GM20431 (cell line): ENCODE data around the gene CDX1.

Experiments used
- in situ Hi-C: fragments of 300-500 bp; cut with MseI, MboI; formaldehyde crosslinking; loops from one replicate; pipeline ENCODE4 v1.15.0; 2020; ENCODE audit warnings: low sequenced_read_pairs; ENCODE audit not compliant: unreplicated experiment

Gene CDX1

DNA sequence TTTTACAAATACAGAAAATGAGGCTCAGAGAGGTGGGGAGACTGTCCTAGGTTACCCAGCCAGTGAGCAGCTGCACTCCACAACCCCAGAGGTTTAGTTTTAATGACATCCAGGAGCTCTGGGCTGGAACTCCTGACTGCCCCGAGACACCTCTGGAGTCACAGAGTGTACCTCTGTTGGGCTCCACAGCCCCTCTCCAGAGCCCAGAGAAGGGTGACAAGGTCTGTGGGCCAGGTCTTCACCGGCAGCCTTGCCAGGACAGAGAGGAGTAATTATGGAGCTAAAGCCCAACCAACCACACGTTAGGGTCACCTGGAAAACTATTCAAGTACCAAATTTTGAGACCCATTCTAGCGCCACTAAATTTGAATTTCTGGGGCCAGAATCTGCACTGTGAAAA, 11.1 kb downstream of the CDX1 start:
- in situ Hi-C loops = no loop called here

DNA sequence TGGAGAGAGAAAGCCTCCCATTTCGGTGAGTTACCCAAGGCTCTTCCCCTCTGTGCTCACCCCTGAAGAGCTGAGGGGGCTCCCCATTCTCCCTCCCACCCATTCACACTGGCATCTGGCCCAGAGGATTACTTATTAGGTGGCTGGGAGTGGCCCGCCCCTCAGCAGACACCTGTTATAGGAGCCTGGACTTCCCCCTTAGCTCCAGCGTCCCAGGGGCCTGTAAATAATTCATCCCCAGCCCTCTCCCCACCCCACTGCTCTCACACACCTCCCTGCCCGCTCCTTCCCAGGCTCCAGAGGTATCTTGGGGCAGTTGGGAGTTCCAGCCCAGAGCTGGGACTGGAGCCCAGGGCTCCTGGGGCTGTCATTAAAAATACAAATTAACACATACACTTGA, 11.7 kb downstream of the CDX1 start:
- in situ Hi-C loops = no loop called here

DNA sequence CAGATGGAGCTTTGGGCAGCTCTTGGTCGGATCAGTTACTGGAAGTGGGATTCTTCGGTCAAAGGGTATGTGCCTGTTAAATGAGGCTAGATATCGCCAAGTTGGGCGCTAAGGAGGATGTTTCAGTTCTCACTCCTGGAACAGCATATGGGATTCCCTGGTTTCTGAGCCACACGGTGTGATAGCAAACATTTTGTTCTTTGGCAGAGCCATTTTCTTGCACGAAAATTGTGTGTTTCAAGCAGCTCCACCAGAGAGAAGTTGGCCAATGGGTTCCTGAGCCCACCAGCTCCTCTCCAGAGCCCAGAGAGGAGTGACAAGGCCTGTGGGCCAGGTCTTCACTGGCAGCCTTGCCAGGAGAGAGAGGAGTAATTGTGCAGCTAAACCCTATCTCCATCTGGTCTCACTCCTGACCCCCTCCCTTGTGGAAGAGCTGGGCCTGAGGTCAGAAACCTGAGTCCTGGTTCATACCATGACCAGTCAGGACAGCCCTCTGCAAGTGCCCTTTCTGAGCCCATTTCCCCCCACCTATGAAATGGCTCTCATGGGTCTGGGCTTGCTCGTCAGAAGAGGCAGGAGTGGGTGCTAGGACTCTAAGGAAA, 12.5 kb downstream of the CDX1 start:
- in situ Hi-C loops = no loop called here

DNA sequence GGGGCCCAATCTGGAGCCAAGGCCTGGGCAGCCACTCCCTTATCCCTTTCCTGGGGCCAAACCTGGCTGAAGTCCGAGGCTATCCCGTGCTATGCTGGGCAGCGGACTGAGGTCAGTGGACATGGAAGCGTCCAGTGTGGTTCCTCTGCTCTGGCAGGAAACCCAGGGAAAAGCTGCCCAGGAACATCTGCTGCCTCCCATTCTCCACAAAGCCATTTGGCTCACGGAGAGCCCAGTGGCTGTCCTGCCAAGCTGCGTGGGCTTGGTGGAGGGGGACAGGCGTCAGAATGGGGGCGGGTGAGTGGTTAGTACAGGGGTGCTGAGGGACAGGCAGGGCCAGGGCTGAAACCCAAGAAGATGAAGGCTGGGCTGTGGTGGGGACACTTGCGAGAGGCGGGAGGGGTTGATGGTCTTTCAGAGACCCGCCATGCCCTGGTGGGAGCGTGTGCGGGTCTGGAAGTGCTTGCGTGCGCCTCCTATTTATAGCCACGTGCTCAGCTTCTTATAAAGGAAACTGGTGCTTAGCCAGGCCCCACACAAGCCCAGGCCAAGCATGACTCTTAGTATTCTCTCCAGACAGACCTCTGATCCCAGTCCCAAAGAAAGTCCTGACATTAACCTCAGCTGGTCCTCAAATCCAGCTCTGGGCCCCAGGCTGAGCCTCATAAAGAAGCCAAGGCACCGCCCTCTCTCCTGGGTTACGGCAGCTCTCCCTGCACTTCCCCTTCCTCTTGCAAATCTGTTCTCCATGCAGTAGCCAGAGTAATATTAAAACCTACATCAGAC, 13.9 kb downstream of the CDX1 start:
- in situ Hi-C loops = no loop called here

DNA sequence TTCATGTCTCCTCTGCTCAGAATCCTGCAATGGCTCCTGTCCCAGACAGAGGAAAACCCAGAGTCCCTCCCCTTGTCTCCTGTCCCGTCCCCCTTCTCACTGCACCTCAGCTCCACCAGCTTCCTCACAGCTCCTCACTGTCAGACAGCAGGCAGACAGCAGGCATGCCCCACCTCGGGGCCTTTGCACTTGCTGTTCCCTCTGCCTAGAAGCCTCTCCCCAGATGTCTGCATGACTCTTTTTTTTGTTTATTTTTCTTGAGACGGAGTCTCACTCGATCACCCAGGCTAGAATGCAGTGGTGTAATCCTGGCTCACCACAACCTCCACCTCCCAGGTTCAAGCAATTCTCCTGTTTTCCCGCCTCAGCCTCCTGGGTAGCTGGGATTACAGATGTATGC, 14.4 kb downstream of the CDX1 start:
- in situ Hi-C loops = no loop called here

DNA sequence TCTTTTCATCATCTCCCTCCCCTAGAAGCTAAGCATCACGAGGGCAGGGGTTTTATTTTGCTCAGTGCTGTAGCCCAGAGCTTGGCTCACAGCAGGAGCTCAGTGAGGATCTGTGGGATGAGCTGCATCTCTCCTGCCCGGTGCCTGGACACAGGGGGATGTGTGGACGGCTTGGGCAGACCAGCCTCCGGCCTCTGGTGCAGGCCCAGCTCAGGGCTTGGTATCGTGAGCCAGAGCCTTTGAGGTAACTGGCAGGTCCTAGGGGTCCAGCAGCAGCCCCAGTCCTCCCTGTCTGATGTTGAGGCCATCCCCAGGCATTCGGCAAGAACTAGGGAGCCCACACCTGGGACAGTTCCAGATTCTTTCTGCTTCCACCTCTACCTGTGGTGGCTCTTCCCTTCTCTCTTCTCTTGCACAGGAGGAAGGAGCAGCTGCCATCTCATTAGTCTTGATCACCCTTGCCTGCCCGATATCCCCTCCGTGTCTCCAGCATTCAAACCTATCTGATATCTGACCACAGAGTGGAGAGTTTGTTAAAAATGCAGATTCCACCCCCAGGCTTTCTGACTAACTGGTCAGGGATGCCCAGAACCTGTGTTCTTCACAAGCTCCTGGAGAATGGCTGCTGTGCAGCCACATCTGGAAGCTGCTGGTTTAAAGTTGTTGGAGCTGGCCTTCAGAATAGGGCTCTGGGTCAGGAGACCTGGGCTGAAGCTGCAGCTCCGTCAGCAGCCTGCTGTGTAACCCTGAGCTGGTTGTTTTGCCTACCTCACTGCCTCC, 15.4 kb downstream of the CDX1 start:
- in situ Hi-C loops = no loop called here

DNA sequence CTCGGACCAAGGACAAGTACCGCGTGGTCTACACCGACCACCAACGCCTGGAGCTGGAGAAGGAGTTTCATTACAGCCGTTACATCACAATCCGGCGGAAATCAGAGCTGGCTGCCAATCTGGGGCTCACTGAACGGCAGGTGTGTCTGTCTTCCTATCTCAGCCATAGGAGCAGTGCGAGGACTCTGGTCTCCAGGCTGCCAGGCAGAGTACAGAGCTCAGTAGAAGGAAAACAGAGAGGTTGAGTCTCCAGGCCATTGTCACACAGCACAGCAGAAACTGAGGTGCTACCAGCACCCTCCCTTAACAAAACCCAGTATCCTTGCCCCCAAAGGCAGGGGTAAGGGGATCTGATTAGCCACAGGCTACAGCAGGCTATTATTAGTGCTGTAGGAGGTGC, 16.2 kb downstream of the CDX1 start:
- in situ Hi-C loops = no loop called here

DNA sequence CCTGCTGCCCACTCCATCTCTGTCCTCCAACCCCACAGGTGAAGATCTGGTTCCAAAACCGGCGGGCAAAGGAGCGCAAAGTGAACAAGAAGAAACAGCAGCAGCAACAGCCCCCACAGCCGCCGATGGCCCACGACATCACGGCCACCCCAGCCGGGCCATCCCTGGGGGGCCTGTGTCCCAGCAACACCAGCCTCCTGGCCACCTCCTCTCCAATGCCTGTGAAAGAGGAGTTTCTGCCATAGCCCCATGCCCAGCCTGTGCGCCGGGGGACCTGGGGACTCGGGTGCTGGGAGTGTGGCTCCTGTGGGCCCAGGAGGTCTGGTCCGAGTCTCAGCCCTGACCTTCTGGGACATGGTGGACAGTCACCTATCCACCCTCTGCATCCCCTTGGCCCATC, 16.9 kb downstream of the CDX1 start:
- in situ Hi-C loops = no loop called here

DNA sequence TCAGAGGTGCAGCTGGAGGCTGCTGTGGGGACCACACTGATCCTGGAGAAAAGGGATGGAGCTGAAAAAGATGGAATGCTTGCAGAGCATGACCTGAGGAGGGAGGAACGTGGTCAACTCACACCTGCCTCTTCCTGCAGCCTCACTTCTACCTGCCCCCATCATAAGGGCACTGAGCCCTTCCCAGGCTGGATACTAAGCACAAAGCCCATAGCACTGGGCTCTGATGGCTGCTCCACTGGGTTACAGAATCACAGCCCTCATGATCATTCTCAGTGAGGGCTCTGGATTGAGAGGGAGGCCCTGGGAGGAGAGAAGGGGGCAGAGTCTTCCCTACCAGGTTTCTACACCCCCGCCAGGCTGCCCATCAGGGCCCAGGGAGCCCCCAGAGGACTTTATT, 17.4 kb downstream of the CDX1 start:
- in situ Hi-C loops = no loop called here

DNA sequence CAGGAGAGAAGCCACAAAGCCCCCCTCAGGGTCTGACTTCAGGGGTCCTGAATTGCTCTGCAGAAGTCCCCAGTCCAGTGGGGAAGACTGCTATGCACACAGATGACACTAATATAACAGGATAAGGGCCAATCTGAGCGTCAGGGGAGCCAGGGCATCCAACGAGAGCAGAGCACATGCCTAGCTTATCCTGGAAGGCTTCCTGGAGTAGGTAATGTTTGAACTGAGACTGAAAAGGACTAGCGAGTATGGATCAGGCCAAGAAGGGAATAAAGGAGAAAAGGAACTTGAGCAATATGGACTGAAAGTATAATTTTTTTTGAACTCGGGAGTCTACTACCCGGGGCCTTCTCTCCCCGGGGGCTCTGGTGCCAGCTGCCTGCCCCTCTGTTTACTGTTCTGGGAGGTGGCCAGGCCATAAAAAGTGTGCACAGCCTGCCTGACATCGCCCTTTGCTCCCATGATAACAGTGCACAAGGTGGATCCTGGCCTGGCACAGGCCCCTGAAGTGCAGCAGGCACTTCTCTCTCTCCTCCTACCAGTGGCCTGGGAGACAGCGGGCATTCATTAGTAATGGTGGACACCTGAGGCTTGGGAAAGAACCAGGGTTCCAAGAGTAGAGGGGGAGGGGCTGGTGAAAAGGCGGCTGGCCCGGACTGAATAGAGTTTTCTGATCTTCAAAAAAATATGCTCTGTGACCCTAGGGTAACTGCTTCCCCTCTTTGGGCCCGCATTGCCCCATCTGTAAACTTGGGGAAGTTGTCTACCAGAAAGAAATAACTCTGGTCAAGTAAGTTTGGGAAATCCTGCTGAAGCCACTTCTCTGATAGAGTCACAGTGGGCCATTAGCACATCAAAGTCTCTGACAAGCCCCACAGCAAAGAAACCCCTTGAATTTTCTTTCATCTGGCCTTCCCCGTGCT, 18.7 kb downstream of the CDX1 start:
- in situ Hi-C loops = no loop called here

DNA sequence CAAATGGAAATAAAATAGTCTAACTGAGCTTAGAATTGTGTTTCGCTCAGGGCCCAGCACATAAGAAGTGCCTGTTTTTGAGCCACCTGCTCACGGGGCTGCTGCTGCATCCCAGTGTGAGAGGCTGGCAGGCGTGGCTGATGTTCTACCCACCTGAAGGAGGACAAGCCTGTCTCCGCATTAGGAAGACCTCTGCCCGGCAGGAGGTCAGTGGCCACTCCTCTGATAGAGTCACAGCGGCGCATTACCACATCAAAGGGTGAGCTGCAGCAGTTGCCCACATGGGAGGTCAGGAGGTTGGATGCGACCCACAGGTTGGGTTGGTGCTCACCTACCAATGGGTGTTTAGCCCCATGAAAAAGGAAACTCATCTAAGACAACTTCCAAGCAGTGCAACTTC, 19.6 kb downstream of the CDX1 start:
- in situ Hi-C loops = no loop called here

DNA sequence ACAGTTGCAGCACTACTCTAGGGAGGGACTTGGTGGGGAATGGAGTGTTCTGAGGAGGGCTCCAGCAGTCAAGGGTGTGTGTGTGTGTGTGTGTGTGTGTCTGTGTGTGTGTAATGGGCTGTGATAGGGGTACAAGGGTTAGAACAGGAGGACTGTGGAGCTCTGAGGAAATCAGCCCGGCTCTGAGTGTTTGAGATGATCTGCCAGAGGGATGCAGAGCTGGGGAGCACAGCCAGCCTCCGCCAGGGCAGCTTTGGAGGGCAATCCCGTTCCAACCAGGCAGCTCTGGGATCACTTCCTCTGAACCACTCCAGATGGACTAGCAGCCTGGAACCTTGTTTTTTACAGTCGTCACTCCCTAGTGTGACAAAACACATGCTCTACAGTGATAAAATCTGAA, 20.3 kb downstream of the CDX1 start:
- in situ Hi-C loops = no loop called here

DNA sequence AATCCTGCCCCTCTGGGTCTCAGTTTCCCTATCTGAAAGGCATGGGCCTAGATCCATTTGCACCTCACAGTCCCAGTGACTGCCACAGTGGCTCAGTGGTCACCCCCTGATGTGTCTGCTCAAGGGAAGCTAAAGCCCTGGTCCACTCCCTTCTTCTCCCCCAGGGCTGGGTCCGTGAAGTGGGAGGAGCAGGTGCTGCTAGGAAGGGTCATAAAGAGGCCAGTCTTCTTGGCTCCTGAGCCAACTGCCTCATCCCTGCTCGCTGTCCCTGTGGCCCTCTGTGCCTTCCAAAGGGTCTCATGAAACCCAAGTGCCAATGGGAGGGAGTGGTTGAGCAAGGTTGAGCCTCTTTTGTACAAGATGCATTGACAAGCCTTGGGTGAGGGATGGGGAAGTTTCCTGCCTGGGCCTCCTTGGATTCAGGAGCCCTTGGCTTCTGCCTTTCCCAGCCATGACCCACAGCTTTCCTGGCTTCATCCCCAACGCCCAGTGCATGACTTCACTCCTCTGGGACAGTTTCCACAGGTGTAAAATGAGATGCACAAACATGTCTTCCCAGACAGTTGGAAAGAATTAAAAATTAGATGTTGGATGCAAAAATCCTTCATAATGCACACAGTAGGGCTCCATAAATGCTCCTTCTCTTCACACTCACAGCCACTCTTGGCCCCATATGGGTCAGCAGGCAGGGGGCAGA, 21.7 kb downstream of the CDX1 start:
- in situ Hi-C loops = no loop called here

DNA sequence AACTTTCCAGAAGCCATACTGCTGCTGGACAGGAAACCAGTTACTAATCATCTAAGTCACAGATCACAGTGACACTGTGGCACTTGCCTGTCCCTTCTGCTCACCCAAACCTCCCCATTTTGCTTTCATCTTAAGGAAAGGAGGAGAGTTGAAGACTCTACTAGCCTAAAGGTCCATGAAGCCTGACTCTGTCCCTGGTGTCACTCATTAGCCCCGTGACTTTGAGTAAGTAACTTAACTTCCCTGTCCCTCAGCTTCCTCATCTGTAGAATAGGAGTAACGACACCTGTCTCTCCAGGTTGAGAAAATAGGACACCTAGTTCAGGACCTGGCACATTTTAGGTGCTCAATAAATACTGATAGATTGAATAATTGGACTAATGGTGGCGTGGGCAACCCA, 22.7 kb downstream of the CDX1 start:
- in situ Hi-C loops = no loop called here

DNA sequence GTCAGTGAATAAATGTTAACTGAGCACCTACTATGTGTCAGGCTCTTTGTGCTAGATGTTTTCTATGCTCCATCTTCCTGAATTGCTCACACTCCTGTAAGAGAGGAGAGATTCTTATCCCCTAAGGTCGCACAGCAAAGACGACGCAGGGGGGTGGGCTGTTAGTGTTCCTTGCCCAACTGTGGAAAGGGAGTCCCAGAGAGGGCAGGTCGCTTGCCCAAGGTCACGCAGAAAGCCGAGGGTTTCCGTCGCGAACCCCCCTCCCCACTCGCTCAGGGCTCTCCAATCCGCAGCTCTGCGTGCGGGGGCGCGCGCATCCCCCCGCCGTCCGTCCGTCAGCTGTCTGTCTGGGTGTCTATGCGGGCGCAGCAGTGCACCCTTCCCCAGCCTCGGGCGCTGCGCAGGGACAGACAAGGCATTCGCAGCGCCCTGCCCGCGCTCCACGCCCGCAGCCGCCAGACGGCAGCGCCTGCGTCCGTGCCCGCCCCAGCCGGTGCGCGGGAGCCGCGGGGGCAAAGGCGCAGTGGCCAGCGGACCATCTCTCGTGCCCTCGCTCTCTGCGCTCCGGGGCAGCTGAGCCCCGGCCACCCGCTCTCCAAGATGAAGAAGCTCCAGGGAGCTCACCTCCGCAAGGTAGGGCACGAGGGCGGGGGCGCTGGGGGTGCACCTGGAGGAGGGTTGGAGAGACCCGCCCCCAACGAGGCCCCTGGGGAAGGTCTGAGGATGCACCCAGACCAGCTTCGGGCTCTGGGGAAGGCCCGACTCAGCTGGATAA, 23.3 kb downstream of the CDX1 start, which contains the start of gene SLC6A7:
TSS of gene SLC6A7 (plus strand) at position 335 of the 775 bp plus-strand sequence. CDS start at position 601, 266 bp downstream.
- in situ Hi-C loops = no loop called here

DNA sequence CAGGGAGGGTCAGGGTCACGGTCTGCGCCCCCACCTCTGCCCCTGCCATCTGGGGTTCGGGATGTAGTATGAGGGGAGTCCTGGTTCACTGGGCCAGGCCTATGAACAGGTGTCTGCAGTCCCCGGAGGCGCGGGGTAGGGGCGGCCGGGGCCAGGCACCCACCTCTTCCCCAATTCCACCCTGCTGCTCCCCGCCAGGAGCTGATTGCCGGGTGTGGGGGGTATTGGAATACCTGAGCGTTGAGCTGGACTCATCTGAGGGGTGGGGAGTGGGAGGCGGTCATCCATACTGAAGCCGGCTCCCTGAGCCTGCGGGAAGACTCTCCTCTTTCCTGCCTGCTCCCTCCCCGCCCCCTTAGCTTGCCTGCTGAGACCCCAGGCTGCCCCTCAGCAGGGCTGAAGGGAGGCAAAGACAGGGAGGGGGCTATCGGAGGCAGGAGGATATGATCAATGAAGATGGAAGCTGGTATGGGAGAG, 24.0 kb downstream of the CDX1 start:
- in situ Hi-C loops = no loop called here

DNA sequence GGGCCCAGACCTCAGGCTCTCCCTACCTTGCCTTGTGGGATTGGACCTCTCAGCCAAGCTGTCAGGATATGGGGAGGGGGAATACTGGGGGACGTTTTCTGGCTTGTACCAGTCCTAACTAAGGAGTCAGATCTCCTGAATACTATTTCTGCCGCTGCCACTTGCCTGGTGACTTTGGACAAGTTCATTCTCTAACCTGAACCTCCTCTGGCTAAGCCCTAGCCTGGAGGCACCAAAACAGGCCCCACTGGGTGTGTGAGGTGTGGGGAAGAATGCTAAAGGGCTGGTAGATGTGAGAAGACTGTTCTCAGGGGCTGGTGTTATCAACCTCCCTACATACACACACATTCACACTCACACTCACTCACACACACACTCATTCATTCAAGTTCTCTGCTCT, 24.4 kb downstream of the CDX1 start:
- in situ Hi-C loops = no loop called here

DNA sequence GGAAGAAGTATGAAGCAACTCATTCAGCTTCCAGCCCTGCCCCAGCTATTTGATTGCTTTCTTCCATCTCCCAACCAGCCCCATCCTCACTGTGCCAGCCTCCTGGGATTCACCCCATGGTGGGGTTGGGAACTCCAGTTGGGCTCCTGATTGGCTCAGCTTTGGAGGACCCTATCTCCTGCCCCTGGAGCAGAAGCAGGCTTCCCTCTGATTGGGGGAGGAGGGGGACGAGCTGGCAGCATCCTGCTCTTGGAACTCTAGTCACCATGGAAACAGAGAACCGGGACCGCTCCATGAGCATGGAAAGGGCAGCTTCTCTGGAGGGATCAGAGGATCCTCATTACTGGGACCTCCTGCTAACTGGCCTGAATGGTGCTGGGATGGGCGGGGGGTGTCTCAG, 25.9 kb downstream of the CDX1 start:
- in situ Hi-C loops = no loop called here
